K562 (cell line): ENCODE results near the gene DZIP3.

Experiments used
- BDP1 ChIP-seq: IDR thresholded peaks from 3 replicates; pipeline ENCODE4 v1.6.1; 2011; ENCODE audit not compliant: insufficient read length, insufficient read depth
- CBFB ChIP-seq: sonication (generic); formaldehyde crosslinking; IDR thresholded peaks from 2 replicates; pipeline ENCODE4 v1.4.0; 2020; ENCODE audit warnings: mild to moderate bottlenecking, missing genetic modification reagents
- CBX3 ChIP-seq, 2 experiments: IDR thresholded peaks; 1 replicate in 1 of 2; 2 replicates in 1 of 2; pipeline ENCODE4 v1.6.1; 2012; ENCODE audit warnings: inconsistent platforms in 2 of 2, low read length in 2 of 2, borderline replicate concordance in 1 of 2, control low read depth in 1 of 2
- GTF2F1 ChIP-seq: IDR thresholded peaks from 2 replicates; pipeline ENCODE4 v1.6.1; 2011; ENCODE audit warnings: low read depth, low read length, improper control_type of control experiment
- HCFC1 ChIP-seq: IDR thresholded peaks from 2 replicates; pipeline ENCODE4 v1.6.1; 2012; ENCODE audit warnings: low read depth, low read length, improper control_type of control experiment
- HDAC2 ChIP-seq: fragments of 450-650 bp; IDR thresholded peaks from 2 replicates; pipeline ENCODE4 v1.6.1; 2016; ENCODE audit warnings: mild to moderate bottlenecking
- KDM1A ChIP-seq, 2 experiments: fragments of 450-650 bp; IDR thresholded peaks; 2 replicates each; pipeline ENCODE4 v1.6.1; 2016; ENCODE audit warnings: mild to moderate bottlenecking in 2 of 2
- MAFK ChIP-seq: IDR thresholded peaks from 2 replicates; pipeline ENCODE4 v1.6.1; 2011; ENCODE audit warnings: low read length, improper control_type of control experiment
- SMAD1 ChIP-seq: fragments of 150-350 bp; IDR thresholded peaks from 2 replicates; pipeline ENCODE4 v1.6.1; 2014; ENCODE audit warnings: low read length, low read depth; ENCODE audit not compliant: partially characterized antibody
- ZNF76 ChIP-seq: fragments of 250-450 bp; sonication (Bioruptor Pico); IDR thresholded peaks from 2 replicates; pipeline ENCODE4 v1.4.0; 2020; ENCODE audit warnings: mild to moderate bottlenecking, moderate library complexity, borderline replicate concordance
- TF ChIP-seq, protein P1 (sequence below): IDR thresholded peaks from 2 replicates; pipeline ENCODE4 v1.6.1; 2011; ENCODE audit not compliant: insufficient read length; ENCODE audit errors: extremely low read depth
- TF ChIP-seq, protein P2 (sequence below): sonication (generic); formaldehyde crosslinking; IDR thresholded peaks from 2 replicates; pipeline ENCODE4 v1.9.0; 2022; ENCODE audit warnings: mild to moderate bottlenecking, missing genetic modification reagents
- TF ChIP-seq, protein P3 (sequence below): fragments of 250-450 bp; sonication (Bioruptor Pico); IDR thresholded peaks from 2 replicates; pipeline ENCODE4 v1.8.0; 2021; ENCODE audit warnings: moderate library complexity, mild to moderate bottlenecking, inconsistent platforms
- TF ChIP-seq, protein P4 (sequence below), 3 experiments: IDR thresholded peaks in 2 of 3; conservative IDR thresholded peaks in 1 of 3; 2 replicates each; pipeline ENCODE4 v1.5.1; 2011 to 2012; ENCODE audit warnings: low read length in 3 of 3, mild to moderate bottlenecking in 3 of 3, control low read depth in 2 of 3, improper control_type of control experiment in 1 of 3, inconsistent platforms in 1 of 3, low read depth in 1 of 3, mixed read lengths in 1 of 3, moderate library complexity in 1 of 3; ENCODE audit not compliant: insufficient read depth in 2 of 3

- TF ChIP-seq, protein P1, sequence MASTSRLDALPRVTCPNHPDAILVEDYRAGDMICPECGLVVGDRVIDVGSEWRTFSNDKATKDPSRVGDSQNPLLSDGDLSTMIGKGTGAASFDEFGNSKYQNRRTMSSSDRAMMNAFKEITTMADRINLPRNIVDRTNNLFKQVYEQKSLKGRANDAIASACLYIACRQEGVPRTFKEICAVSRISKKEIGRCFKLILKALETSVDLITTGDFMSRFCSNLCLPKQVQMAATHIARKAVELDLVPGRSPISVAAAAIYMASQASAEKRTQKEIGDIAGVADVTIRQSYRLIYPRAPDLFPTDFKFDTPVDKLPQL, result no peak
- TF ChIP-seq, protein P2, sequence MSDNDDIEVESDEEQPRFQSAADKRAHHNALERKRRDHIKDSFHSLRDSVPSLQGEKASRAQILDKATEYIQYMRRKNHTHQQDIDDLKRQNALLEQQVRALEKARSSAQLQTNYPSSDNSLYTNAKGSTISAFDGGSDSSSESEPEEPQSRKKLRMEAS (CRISPR knock-in tag), result no peak
- no peak for TF ChIP-seq HDAC2
- no peak for TF ChIP-seq SMAD1
- TF ChIP-seq, protein P3, sequence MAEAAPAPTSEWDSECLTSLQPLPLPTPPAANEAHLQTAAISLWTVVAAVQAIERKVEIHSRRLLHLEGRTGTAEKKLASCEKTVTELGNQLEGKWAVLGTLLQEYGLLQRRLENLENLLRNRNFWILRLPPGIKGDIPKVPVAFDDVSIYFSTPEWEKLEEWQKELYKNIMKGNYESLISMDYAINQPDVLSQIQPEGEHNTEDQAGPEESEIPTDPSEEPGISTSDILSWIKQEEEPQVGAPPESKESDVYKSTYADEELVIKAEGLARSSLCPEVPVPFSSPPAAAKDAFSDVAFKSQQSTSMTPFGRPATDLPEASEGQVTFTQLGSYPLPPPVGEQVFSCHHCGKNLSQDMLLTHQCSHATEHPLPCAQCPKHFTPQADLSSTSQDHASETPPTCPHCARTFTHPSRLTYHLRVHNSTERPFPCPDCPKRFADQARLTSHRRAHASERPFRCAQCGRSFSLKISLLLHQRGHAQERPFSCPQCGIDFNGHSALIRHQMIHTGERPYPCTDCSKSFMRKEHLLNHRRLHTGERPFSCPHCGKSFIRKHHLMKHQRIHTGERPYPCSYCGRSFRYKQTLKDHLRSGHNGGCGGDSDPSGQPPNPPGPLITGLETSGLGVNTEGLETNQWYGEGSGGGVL (CRISPR knock-in tag), result no peak
- TF ChIP-seq BDP1, result no peak
- TF ChIP-seq GTF2F1, result no peak
- TF ChIP-seq, protein P4, sequence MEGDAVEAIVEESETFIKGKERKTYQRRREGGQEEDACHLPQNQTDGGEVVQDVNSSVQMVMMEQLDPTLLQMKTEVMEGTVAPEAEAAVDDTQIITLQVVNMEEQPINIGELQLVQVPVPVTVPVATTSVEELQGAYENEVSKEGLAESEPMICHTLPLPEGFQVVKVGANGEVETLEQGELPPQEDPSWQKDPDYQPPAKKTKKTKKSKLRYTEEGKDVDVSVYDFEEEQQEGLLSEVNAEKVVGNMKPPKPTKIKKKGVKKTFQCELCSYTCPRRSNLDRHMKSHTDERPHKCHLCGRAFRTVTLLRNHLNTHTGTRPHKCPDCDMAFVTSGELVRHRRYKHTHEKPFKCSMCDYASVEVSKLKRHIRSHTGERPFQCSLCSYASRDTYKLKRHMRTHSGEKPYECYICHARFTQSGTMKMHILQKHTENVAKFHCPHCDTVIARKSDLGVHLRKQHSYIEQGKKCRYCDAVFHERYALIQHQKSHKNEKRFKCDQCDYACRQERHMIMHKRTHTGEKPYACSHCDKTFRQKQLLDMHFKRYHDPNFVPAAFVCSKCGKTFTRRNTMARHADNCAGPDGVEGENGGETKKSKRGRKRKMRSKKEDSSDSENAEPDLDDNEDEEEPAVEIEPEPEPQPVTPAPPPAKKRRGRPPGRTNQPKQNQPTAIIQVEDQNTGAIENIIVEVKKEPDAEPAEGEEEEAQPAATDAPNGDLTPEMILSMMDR (IDR thresholded peaks at IDR 0.05 in 2 of 3, conservative IDR thresholded peaks at IDR 0.05 in 1 of 3; ENCODE audit: insufficient read depth in 2 of 3, low read depth in 1 of 3, low read length in 3 of 3), result no peak
- TF ChIP-seq HCFC1, result no peak
- no peak for TF ChIP-seq ZNF76 (CRISPR knock-in tag)
- no peak for TF ChIP-seq CBFB (CRISPR knock-in tag)
- no peak for TF ChIP-seq MAFK
- TF ChIP-seq KDM1A (IDR thresholded peaks at IDR 0.05), result no peak
- TF ChIP-seq CBX3 (IDR thresholded peaks at IDR 0.05; ENCODE audit: borderline replicate concordance in 1 of 2, low read length in 2 of 2), result no peak
These were observed 5.8 kb downstream of the DZIP3 start for GRCh38 chr3:108595321-108595720.
